SU-DHL-6 (cell line): Measurements from ENCODE around the gene VWA5B1.

Experiments
- H2AFZ ChIP-seq: fragments of 200-600 bp; sonication (generic); 2 replicates; pipeline ENCODE4 v1.6.1; 2014; ENCODE audit warnings: low read depth, mild to moderate bottlenecking, moderate library complexity, mixed read lengths, antibody characterized with exemption, low read length; ENCODE audit not compliant: severe bottlenecking
- H3F3A ChIP-seq: fragments of 200-600 bp; shearing (Covaris generic); 2 replicates; pipeline ENCODE4 v1.6.0; 2016; ENCODE audit warnings: antibody characterized with exemption, mild to moderate bottlenecking; ENCODE audit not compliant: insufficient read depth
- H3K27ac ChIP-seq: fragments of 200-600 bp; sonication (generic); 2 replicates; pipeline ENCODE4 v1.5.1; 2016; ENCODE audit warnings: low read depth, mild to moderate bottlenecking, low read length, moderate library complexity, mixed read lengths
- H3K27me3 ChIP-seq: fragments of 200-600 bp; sonication (generic), shearing (Covaris generic); 2 replicates; pipeline ENCODE4 v1.6.0; 2014; ENCODE audit warnings: mild to moderate bottlenecking, low read length
- H3K36me3 ChIP-seq: fragments of 200-600 bp; sonication (generic); 2 replicates; pipeline ENCODE4 v1.6.1; 2014; ENCODE audit warnings: mild to moderate bottlenecking, low read length, mixed read lengths
- H3K4me2 ChIP-seq: fragments of 300-600, 200-600 bp; shearing (Covaris generic), sonication (generic); 2 replicates; pipeline ENCODE4 v1.6.0; 2014; ENCODE audit warnings: low read length, low read depth, mild to moderate bottlenecking; ENCODE audit not compliant: poor library complexity, severe bottlenecking
- H3K4me3 ChIP-seq: fragments of 200-600 bp; sonication (generic); 2 replicates; pipeline ENCODE4 v1.5.1; 2014; ENCODE audit warnings: antibody characterized with exemption, low read length, mild to moderate bottlenecking, mixed read lengths; ENCODE audit not compliant: insufficient read depth, poor library complexity, severe bottlenecking
- H3K79me2 ChIP-seq: fragments of 200-600 bp; sonication (generic); 2 replicates; pipeline ENCODE4 v1.6.1; 2014; ENCODE audit warnings: mild to moderate bottlenecking, low read length, moderate library complexity; ENCODE audit not compliant: insufficient read depth
- H3K9ac ChIP-seq: fragments of 200-600 bp; sonication (generic); 2 replicates; pipeline ENCODE4 v1.7.0; 2014; ENCODE audit warnings: mild to moderate bottlenecking, low read length
- H3K9me2 ChIP-seq: fragments of 200-600 bp; sonication (generic); replicated peaks from 2 replicates; pipeline ENCODE4 v1.6.1; 2014; ENCODE audit warnings: low read length; ENCODE audit not compliant: insufficient read depth
- H3K9me3 ChIP-seq: fragments of 200-600 bp; sonication (generic); 2 replicates; pipeline ENCODE4 v1.6.1; 2014; ENCODE audit warnings: low read length, mixed read lengths; ENCODE audit not compliant: insufficient read depth
- H4K20me1 ChIP-seq: fragments of 200-600 bp; sonication (generic); 2 replicates; pipeline ENCODE4 v1.6.1; 2014; ENCODE audit warnings: low read depth, mild to moderate bottlenecking, antibody characterized with exemption, low read length, moderate library complexity, mixed read lengths
- CTCF ChIP-seq: fragments of 200-600 bp; sonication (generic); IDR thresholded peaks from one replicate; pipeline ENCODE4 v1.5.1; 2017; ENCODE audit warnings: antibody characterized with exemption, mild to moderate bottlenecking, low read length, moderate library complexity; ENCODE audit not compliant: insufficient read depth, poor library complexity, severe bottlenecking
- EZH2phosphoT487 ChIP-seq: fragments of 200-600 bp; sonication (generic), shearing (Covaris generic); conservative IDR thresholded peaks from 2 replicates; pipeline ENCODE4 v1.6.1; 2018; ENCODE audit warnings: mild to moderate bottlenecking, antibody characterized with exemption, low read length, moderate library complexity, mixed read lengths

The VWA5B1 gene

GRCh38 chr1:20250340-20250989 lies 40.2 kb upstream of the VWA5B1 start:
- no peaks in the 10 kb centered on the region for H3K36me3 ChIP-seq
- H4K20me1 ChIP-seq = no peaks in the 10 kb centered on the region
- H2AFZ ChIP-seq = no peak overlapping the region
- no peak overlapping the region for H3K4me2 ChIP-seq
- H3K79me2 ChIP-seq = no peaks in the 10 kb centered on the region
- H3K9me3 ChIP-seq = no peaks in the 10 kb centered on the region
- H3K27ac ChIP-seq = no peak overlapping the region
- TF ChIP-seq EZH2phosphoT487 = no peak
- no peak for TF ChIP-seq CTCF
- no peaks in the 10 kb centered on the region for H3K27me3 ChIP-seq
- no peaks in the 10 kb centered on the region for H3F3A ChIP-seq
- H3K9me2 ChIP-seq = no peaks in the 10 kb centered on the region
- no peak overlapping the region for H3K4me3 ChIP-seq
- H3K9ac ChIP-seq = no peak overlapping the region

GRCh38 chr1:20252587-20252986 lies 38.1 kb upstream of the VWA5B1 start:
- Histone ChIP-seq H3F3A (no peaks in the 10 kb centered on the region), H3K4me3 (no peak overlapping the region), H4K20me1 (no peaks in the 10 kb centered on the region), H3K27me3 (no peaks in the 10 kb centered on the region), H3K9me3 (no peaks in the 10 kb centered on the region), H3K79me2 (no peaks in the 10 kb centered on the region), H3K9ac (no peak overlapping the region), H3K4me2 (no peak overlapping the region), H3K27ac (no peak overlapping the region), H3K36me3 (no peaks in the 10 kb centered on the region), H3K9me2 (no peaks in the 10 kb centered on the region), H2AFZ (no peak overlapping the region)
- TF ChIP-seq EZH2phosphoT487 = no peak
- TF ChIP-seq CTCF = no peak

- no peaks in the 10 kb centered on the region for H3F3A ChIP-seq
- H3K9me2 ChIP-seq = no peaks in the 10 kb centered on the region
- H3K9me3 ChIP-seq = no peaks in the 10 kb centered on the region
- no peaks in the 10 kb centered on the region for H4K20me1 ChIP-seq
- no peaks in the 10 kb centered on the region for H3K36me3 ChIP-seq
- H3K27ac ChIP-seq = no peak overlapping the region
- H3K9ac ChIP-seq = no peak overlapping the region
- H3K79me2 ChIP-seq = no peaks in the 10 kb centered on the region
- no peaks in the 10 kb centered on the region for H3K27me3 ChIP-seq
- H3K4me3 ChIP-seq = no peak overlapping the region
- no peak overlapping the region for H3K4me2 ChIP-seq
- no peak for TF ChIP-seq CTCF
- TF ChIP-seq EZH2phosphoT487 = no peak
- H2AFZ ChIP-seq = no peak overlapping the region
Measured at GRCh38 chr1:20255666-20256065, 35.0 kb upstream of the VWA5B1 start.
